ENCODE data around the gene RPL41. TPM values are rescaled to one million over a fixed set of nuclear protein-coding genes. Genes with fewer than 3 reads are reported as not detected.

RPL41 gene
- total RNA-seq, 4 donors from 2014 or later: 1,323 to 2,217 (median 1,977) TPM

DNA sequence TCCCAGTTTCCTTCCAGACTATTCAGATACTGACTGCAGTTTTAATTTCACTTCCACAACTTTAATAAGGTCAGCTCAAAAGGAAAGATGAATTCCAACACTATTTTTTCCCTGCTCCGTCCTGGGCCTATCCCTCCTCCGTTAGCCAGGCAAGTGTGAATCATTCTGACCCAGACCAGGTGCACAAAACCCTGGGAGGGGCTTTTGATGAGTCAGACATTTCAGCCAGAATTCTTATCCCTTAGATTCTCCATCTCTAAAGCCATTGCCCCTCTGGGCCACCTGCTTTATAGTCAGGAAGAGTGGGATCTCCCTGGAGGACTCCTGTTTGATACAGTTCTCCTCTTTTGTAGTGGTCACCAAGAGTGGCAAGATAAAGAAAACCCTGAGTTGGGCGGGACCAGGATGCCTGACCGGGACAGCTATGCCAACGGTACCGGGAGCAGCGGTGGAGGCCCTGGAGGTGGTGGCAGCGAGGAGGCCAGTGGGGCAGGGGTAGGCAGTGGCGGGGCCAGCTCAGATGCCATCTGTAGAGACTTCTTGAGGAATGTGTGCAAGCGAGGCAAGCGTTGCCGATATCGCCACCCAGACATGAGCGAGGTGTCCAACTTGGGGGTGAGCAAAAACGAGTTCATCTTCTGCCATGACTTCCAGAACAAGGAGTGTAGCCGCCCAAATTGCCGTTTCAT is 3.9 kb downstream of the RPL41 start:
- in situ Hi-C loops (cut with MboI; ENCODE audit: low sequenced_read_pairs in 4 of 4) (loop anchor here in 2 of 4 donors (10.0 kb wide), 1 partner anchor 64 kb away; the partner anchor contains the start of gene SMARCC2 (in 2 of the 2)), intact Hi-C loops (cut with DNase I; ENCODE audit: low total_unique reads) (no loop called here)
- DNase-seq (peak in 1 of 2 donors; percentile 29), ATAC-seq (no peak)
- no peaks in the 10 kb centered on the region for H3K27me3 ChIP-seq
- no peak for TF ChIP-seq POLR2A (IDR thresholded peaks at IDR 0.05)
- TF ChIP-seq CTCF (IDR thresholded peaks at IDR 0.05 in 4 of 5, conservative IDR thresholded peaks at IDR 0.05 in 1 of 5): no peak
- no peaks in the 10 kb centered on the region for H3K9me3 ChIP-seq
- peaks cover 0 to 14% of the 10 kb centered on the region in 2 donors for H3K36me3 ChIP-seq
- peaks cover 55 to 63% of the 10 kb centered on the region in 2 donors for H3K4me1 ChIP-seq
- peak overlapping the region in 1 of 4 donors; percentile 88 for H3K4me3 ChIP-seq
- peak overlapping the region; percentile 93 to 99 (median 98) for H3K27ac ChIP-seq

GRCh38 chr12:56121204-56121870 is 4.9 kb downstream of the RPL41 start:
- in situ Hi-C loops (cut with MboI; ENCODE audit: low sequenced_read_pairs in 4 of 4) (loop anchor here in 2 of 4 donors (10.0 kb wide), 1 partner anchor 63 kb away; the partner anchor contains the start of gene SMARCC2 (in 2 of the 2)), intact Hi-C loops (cut with DNase I; ENCODE audit: low total_unique reads) (no loop called here)
- Histone ChIP-seq H3K9me3 (no peaks in the 10 kb centered on the region), H3K27ac (peak overlapping the region; percentile 93 to 99 (median 98)), H3K4me1 (peaks cover 64 to 71% of the 10 kb centered on the region in 2 donors), H3K4me3 (no peak overlapping the region), H3K27me3 (no peaks in the 10 kb centered on the region), H3K36me3 (peaks cover 0 to 14% of the 10 kb centered on the region in 2 donors)
- ATAC-seq: no peak
- peak in 1 of 2 donors; percentile 49 for DNase-seq
- TF ChIP-seq CTCF (IDR thresholded peaks at IDR 0.05 in 4 of 5, conservative IDR thresholded peaks at IDR 0.05 in 1 of 5) (no peak), POLR2A (IDR thresholded peaks at IDR 0.05) (no peak)

DNA sequence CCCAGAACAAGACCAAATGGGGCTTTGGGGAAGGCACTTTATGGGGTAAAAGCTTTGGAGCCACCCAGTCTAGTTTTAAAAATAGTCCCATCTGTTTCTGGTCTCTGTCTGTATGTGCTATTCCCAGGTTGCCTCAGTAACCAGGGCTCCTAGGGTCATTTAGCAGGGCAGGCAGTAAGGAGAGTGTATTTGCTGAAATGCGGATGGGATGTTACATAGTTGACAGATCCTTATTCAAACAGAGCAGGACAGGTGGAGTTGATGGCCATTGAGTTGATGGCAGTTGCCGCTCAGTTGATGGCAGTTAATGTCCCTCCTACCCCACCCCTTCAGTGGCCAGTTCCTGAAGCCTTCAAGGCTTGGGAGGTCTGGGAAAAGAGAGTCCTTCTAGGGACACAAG is 6.2 kb downstream of the RPL41 start:
- ATAC-seq: no peak
- no peak for TF ChIP-seq CTCF (IDR thresholded peaks at IDR 0.05 in 4 of 5, conservative IDR thresholded peaks at IDR 0.05 in 1 of 5)
- no peak for TF ChIP-seq POLR2A (IDR thresholded peaks at IDR 0.05)
- peaks cover 0 to 14% of the 10 kb centered on the region in 2 donors for H3K36me3 ChIP-seq
- H3K27ac ChIP-seq: peak overlapping the region; percentile 93 to 99 (median 98)
- intact Hi-C loops (cut with DNase I; ENCODE audit: low total_unique reads): no loop called here
- no peak overlapping the region for H3K4me3 ChIP-seq
- in situ Hi-C loops (cut with MboI; ENCODE audit: low sequenced_read_pairs in 4 of 4): loop anchor here in 2 of 4 donors (10.0 kb wide), 1 partner anchor 62 kb away; the partner anchor contains the start of gene SMARCC2 (in 2 of the 2)
- no peak for DNase-seq
- H3K27me3 ChIP-seq: no peaks in the 10 kb centered on the region
- H3K4me1 ChIP-seq: peaks cover 76 to 84% of the 10 kb centered on the region in 2 donors
- no peaks in the 10 kb centered on the region for H3K9me3 ChIP-seq

GRCh38 chr12:56124133-56124532 is 7.7 kb downstream of the RPL41 start:
- no peaks in the 10 kb centered on the region for H3K9me3 ChIP-seq
- no peak overlapping the region for H3K4me3 ChIP-seq
- intact Hi-C loops (cut with DNase I; ENCODE audit: low total_unique reads) (no loop called here), in situ Hi-C loops (cut with MboI; ENCODE audit: low sequenced_read_pairs in 4 of 4) (loop anchor here in 2 of 4 donors (10.0 kb wide), 1 partner anchor 61 kb away; the partner anchor contains the start of gene SMARCC2 (in 2 of the 2))
- DNase-seq: no peak
- peaks cover 0 to 14% of the 10 kb centered on the region in 2 donors for H3K36me3 ChIP-seq
- no peaks in the 10 kb centered on the region for H3K27me3 ChIP-seq
- H3K4me1 ChIP-seq: peaks cover 70 to 78% of the 10 kb centered on the region in 2 donors
- TF ChIP-seq POLR2A (IDR thresholded peaks at IDR 0.05) (no peak), CTCF (IDR thresholded peaks at IDR 0.05 in 4 of 5, conservative IDR thresholded peaks at IDR 0.05 in 1 of 5) (no peak)
- no peak for ATAC-seq
- peak overlapping the region; percentile 93 to 99 (median 98) for H3K27ac ChIP-seq

Measured in gastrocnemius medialis (tissue), 4 donors.